Suppressor macrophage treated with lipopolysaccharide for 4 hours (primary cell): ENCODE measurements around the gene TIE1.

Experiments used
- DNase-seq: peaks from one replicate; pipeline ENCODE4 v3.0.0-alpha.2; 2020

The TIE1 gene

DNA sequence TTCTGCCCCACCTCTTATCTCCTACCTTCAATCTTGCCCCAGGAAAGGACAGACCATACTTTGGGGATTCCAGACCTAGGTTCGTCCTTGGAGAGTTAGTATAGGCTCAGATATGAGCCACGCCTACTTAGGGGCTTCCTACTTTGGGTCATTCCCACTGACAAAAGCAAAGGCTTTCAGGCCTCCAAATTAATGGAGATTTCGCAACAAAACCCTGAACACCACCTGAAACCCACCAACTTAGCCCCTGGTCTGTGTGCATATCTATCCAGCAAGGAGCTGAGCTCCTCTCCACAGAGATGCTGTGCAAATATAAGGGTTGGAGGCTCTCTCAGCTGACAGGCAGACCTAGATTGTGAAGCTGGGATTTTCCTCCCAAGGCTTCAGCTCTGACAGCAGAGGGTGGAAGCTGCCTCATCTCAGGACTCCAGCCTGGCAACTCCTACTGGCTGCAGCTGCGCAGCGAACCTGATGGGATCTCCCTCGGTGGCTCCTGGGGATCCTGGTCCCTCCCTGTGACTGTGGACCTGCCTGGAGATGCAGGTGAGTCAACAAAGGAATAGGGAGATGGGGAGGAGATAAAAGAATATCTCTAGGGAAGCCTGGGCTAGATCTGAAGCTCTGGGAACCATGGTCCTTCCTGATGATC, 38.9 kb downstream of the TIE1 start:
- DNase-seq = no peak

DNA sequence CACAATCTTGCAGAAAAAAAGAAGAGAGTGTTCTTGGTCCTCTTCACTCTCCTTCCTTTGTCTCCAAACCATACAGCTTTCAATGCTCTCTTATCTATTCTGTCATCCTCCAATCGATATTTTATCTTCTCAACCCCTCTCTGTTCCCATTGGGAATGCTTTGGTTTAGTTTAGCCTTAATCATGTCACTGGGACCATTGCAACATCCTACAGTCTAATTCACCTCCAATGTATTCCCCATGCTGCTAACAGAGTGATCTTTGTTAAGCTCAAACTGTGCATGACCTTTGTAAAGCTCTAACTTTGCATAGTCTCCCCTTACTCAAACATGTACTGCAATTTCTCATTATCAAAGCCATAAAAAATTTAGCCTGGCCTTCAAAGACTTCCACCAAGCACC, 39.8 kb downstream of the TIE1 start:
- no peak for DNase-seq

DNA sequence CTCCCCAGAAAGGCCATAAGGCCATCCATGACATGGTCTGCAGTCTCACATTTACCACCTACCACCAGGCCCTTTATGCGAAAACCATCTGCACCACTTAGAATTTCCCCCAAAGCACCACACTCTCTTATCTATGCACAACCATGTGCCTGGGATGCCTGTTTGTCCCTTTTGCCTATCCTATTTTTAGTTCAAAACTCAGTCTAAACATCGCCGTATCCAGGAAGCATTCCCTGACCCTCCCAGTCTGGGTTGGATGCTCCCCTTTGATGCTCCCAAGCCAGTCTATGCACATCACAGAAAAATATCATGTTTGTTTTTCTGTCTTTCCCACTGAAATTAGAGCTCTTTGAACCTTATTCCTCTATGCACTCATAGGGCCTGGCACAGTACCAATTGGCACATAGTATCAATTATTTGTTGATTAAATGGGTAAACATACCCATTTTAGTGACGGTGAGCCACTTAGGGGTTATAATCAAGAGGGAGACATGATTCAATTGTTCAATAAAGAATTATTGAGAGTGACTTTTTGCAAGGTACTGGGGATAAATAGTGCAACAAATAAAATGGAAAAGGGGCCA, 43.6 kb downstream of the TIE1 start:
- DNase-seq = no peak

DNA sequence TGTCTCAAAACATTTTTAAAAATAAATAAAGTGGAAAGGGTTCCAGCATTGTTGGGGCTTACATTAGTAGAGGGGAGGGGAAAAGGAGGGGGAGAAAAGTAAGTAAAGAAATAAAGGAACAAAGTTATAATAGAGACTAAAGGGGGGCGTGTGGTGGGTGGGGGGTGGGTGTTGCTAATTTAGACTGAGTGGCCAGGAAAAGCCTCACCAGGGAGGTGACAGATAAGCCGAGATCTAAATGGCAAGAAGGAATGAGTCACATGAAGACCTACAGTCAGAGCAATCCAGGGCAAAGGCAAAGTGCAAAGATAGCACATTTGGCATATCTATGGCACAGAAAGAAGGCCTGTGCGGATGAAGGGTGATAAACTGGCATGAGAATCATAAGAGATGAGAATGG, 44.3 kb downstream of the TIE1 start:
- DNase-seq = peak; percentile 33

DNA sequence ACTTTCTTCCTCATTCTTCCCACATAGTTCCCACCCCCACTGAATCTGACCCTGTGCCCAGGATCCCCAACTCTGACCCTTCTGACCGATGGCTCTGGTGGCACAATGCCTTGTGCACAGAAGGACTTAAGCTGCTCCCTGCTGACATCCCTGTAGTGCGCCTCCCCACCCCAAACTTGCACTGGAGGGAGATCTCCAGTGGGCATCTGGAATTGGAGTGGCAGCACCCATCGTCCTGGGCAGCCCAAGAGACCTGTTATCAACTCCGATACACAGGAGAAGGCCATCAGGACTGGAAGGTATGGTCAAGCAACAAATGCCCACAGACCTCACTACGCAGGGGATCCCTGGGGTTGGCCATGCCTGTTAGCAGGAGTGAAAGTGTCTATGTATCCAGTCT, 45.9 kb downstream of the TIE1 start:
- DNase-seq = no peak

DNA sequence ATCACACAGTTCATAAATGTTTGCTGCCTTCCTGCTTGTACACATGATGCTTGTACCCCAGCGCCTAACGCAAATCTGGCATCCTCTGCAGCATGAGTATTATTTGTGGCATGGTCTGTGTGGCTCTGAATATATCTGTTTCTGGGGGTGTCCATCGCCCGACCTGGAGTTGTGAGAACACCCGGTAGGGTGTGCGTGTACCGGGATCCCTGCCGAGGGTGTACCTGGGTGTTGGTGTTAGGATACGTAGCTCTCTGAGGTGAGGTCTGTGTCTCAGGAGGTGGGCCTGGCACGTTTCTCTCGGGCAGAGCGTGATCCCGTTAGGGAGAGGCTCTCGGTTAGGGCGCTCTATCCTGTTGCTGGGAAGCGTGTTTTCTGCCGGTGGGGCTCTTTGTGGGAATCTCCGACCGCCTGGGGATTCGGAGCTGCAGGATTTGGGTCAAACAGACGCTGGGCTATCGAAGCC, 47.6 kb downstream of the TIE1 start:
- DNase-seq = no peak

DNA sequence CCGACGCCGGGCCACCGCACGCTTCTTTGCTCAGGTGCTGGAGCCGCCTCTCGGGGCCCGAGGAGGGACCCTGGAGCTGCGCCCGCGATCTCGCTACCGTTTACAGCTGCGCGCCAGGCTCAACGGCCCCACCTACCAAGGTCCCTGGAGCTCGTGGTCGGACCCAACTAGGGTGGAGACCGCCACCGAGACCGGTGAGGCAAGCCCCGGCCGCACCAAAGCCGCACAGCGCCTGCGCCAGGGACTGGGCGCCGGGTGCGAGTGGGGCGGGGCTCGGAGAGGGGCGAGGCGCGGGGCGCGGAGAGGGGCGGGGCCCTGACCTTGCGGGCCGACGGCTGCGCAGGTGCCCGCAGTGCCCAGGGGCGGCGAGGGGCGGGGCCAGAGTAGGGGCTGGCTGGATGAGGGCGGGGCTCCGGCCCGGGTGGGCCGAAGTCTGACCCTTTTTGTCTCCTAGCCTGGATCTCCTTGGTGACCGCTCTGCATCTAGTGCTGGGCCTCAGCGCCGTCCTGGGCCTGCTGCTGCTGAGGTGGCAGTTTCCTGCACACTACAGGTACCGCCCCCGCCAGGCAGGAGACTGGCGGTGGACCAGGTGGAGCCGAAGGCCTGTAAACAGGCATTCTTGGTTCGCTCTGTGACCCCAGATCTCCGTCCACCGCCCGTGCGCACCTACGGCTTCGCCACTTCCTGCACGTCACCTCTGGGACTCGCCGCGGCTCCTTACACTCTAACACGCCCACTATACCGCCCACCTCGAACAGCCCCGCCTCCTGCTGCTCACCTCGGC, 48.2 kb downstream of the TIE1 start:
- DNase-seq = no peak

DNA sequence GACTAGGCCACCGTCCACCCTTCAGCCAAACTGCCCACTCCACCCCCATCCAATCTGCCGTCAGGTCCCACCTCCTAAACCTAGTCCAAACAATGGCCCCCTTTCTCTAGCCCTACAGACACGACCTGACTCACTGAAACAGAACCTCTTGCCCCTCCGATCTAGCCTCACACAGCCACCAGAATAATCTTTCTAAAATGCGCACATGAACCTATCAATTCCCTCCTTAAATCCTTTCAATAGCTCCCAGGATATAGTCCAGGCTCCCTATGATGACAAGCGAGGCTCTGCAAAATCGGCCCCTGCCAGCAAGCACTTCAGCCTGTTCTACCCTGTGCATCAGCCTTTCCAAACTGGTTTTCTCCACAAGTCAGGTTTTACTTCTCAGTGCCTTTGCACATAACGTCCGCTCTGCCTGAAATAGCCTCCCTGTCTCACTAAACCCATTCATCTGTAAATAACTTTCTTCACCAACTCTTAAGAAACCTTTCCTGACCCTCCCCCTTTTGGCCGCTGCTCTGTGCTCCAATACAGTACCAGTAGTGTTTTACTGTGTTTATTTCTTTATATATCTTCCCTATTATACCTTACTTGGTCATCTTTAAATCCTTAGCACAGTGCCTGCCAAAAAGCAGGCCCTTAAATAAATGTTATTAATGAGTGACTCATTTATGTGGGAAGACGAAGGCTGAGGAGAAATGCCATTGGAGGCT, 49.0 kb downstream of the TIE1 start:
- DNase-seq = no peak

DNA sequence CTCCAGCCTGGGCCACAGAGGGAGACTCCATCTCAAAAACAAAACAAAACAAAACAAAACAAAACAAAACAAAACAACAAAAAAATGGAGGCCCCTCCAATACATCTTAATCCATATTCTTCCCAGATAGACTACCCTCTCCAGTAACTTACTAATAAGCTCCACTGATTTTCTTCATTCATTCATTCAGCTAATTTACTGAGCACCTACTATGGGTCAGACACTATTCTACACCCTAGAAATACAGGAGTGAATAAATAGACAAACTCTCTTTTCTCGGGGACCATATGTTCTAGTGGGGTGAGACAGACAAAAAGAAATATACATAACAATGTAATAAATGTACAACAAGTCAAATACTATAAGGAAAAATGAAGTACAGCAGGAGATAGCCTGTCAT, 50.2 kb downstream of the TIE1 start:
- no peak for DNase-seq

DNA sequence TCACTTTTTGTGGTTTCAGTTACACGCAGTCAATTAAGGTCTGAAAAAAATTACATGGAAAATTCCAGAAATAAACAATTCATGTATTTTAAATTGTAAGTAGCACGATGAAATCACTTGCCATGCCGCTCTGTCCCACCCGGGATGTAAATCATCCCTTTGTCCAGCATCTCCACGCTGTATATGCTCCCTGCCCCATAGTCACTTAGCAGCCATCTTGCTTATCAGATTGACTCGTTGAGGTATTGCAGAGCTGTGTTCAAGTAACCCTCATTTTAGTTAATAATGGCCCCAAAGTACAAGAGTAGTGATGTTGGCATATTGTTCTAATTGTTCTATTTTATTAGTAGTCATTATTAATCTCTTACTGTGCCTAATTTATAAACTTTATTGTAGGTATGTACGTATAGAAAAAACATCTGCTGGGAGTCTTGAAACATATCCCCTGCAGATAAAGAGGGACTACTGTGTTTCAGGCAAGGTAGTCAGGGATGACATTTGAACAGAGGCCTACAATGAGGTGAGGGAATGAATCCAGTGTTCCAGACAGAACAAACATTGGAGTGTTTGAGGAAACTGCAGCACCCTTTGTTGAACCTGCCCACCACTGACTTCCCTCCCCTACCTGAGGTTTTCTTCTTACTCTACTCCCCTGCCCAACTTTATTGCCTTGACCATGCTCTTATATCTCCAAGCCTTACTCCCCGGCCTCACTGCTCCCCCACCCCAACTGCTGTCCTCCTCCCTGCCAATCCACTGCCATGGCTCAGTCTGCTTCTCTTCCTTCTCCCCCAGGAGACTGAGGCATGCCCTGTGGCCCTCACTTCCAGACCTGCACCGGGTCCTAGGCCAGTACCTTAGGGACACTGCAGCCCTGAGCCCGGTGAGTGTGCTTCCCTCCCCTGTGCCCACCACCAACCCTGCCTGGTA, 50.9 kb downstream of the TIE1 start:
- no peak for DNase-seq

DNA sequence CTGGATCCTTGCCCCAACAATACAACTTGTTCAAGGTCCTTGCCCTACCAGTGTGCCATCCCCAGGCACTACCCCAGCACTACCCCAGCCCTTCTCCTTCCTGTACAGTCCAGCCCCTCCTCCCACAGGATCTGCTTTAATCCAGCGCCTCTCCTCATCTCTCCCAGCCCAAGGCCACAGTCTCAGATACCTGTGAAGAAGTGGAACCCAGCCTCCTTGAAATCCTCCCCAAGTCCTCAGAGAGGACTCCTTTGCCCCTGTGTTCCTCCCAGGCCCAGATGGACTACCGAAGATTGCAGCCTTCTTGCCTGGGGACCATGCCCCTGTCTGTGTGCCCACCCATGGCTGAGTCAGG, 51.5 kb downstream of the TIE1 start:
- no peak for DNase-seq

DNA sequence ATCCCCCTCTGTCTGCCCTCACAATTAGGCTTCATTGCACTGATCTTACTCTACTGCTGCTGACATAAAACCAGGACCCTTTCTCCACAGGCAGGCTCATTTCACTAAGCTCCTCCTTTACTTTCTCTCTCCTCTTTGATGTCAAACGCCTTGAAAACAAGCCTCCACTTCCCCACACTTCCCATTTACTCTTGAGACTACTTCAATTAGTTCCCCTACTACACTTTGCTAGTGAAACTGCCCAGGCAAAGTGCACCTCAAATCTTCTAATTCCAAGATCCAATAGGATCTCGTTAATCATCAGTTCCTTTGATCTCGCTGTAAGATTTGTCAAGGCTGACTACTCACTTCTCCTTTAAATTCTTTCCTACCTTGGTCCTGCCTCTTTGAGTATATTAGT, 52.1 kb downstream of the TIE1 start:
- no peak for DNase-seq

DNA sequence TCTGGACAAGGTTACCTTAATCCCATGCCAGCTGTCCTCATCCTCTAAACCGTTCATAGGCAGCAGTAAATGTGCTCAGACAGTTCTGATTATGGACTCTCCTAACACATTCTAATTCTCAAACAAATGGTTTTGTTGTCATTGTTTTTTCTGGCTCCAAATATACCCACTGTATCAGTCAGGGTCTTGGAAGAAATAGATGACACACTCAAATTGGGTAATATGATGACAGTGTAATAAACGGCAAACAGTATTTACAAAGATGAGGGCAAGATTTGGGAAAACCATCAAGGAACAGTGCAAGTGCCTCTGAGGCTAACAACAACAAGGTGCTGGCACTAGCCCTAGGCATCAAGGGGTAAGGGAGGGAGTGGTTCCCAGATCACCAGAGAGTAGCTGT, 53.7 kb downstream of the TIE1 start:
- no peak for DNase-seq

DNA sequence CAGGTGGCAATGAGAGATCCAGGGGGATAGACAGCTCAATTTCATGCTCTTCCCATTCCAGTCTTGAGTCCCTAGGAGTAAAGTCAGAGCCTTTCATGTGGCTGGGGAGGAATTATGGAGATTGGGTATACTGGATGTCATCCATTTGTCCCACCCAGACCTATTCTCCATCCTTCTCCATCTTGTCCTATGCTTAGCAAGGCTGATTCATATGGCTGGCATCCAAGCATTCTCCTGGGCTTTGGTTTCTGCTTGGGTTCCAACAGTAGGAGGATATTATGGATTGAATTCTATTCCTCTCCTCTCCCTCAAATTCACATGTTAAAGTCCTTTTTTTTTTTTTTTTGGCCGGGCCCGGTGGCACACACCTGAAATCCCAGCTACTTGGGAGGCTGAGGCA, 54.2 kb downstream of the TIE1 start:
- no peak for DNase-seq

DNA sequence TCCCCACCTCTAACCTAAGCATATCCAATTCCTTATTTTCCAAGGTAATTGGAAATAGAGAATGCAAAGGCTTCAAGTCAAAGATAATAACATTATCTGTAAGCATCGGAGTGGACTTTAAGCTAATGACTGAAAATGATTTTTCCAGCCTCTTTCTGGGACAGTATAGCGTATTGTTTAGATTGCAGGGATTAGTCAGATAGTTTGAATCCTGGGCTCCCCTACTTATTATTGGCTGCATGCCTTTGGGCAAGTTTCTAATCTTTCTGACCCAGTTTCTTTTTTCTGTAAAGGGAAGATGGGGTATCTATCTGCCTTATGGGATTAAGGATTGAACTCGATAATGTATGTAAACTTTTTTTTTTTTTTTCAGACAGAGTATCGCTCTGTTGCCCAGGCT, 56.5 kb downstream of the TIE1 start:
- DNase-seq = no peak

DNA sequence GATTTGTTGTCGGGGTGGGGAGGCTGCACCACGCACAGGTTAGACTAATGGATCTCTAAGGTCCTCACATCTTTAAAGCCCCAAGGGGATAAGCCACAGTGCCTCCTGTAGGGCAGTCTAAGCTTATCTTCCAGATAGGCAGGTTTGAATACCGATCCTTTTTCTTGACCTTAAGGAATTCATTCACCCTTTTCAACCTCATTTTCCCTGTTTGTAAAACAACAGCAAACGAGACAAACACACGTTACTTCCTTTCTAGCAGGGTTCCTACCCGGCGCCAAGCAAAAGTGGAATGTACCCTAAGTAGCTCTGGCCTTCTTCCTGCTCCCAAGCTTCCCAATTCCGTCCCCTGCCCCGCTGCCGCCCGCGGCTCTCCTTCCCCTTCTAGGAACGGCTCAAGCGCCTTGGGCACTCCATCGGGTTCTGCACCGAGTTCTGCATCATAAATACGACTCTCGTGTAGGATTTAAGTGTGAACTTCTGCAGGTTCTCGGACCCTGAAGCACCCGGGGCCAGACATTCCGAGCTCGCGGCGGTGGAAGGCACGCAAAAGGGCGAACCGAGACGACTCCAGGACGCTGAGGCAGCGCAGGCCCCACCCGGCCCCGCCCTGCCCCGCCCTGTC, 57.5 kb downstream of the TIE1 start:
- peak; percentile 49 for DNase-seq

DNA sequence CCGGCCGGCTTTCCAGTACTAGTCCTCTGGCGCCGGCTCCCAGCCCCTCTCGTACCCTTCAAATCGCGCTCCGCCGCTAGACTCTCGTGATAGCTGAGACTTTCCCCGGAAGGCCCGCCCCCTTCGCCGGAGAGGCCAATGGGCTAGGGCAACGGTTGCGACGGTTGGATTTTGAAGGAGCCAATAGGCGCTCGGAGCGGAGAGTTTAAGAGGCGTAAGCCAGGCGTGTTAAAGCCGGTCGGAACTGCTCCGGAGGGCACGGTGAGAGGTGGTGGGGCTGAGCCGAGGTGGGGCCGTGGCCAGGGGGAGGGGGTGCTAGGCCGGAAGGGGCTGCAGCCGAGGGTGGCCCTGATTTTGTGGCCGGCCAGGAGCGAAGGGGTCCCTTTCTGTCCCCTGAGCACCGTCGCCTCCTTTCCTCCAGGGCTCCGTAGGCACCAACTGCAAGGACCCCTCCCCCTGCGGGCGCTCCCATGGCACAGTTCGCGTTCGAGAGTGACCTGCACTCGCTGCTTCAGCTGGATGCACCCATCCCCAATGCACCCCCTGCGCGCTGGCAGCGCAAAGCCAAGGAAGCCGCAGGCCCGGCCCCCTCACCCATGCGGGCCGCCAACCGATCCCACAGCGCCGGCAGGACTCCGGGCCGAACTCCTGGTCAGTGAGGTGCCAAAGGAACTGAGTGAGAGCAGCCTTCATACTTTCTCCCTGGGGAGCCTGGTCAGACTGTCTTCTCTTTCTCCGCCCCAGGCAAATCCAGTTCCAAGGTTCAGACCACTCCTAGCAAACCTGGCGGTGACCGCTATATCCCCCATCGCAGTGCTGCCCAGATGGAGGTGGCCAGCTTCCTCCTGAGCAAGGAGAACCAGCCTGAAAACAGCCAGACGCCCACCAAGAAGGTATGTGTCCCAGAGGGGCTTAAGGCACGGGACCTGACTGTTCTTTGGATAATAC, 58.2 kb downstream of the TIE1 start, which contains the start of gene CDC20:
TSS of gene CDC20 (plus strand) at position 236 of the 948 bp plus-strand sequence. CDS start at position 471, 235 bp downstream.
- peak; percentile 99 for DNase-seq

DNA sequence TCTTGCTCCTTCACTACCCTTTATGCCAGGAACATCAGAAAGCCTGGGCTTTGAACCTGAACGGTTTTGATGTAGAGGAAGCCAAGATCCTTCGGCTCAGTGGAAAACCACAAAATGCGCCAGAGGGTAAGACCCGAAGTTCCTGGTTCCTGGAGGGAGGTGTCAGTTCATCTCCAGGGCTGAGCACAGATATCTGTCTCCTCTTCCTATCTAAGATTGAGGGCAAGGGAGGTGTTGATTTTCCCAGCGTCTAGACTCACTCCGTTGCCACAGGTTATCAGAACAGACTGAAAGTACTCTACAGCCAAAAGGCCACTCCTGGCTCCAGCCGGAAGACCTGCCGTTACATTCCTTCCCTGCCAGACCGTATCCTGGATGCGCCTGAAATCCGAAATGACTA, 58.9 kb downstream of the TIE1 start:
- DNase-seq = no peak

DNA sequence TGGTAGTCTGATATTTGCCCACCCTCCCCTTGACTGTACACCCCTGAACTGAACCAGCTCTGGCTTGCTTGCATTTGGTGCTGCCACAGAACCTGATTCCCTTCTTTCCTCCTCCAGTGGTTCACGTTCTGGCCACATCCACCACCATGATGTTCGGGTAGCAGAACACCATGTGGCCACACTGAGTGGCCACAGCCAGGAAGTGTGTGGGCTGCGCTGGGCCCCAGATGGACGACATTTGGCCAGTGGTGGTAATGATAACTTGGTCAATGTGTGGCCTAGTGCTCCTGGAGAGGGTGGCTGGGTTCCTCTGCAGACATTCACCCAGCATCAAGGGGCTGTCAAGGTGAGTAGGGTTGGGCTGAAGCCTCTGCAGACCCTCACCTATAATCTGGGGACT, 59.8 kb downstream of the TIE1 start:
- DNase-seq = no peak

DNA sequence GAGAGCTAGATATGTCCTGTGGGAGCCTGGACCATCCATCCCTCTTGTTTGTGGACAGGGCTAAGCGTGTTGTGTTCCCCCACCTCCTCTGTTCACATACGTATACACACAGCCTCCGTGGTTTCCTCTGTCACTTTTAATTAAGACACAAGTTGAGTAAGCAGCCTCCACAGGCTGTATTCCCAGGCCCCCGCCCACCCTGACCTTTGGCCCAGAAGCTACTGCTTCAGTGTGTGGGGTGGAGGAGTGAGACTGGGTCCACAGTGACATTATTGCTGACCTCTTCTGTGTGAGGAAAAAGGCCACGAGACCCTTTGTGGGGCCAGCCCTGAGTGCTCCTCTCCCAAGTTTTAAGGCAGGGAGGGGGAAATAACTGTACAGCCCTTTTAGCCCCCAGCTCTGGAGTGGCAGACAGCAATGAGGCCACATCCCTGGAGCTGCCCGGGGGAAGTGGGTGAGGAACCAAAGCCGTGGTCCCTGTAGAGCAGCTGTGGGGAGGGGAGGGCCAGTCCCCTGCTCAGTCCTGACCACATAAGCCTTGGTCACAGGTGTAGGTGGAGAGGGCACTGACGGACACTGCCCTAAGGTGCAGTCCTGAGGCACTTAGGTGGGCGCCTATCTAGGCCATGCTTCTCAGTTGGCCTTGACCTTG, 62.6 kb downstream of the TIE1 start:
- DNase-seq = peak; percentile 29
